Stimulated activated CD8-positive, alpha-beta memory T cell treated with anti-CD3 and anti-CD28 coated beads, Interleukin-7, amount 100 ng/mL, for 1 hour (primary cell): ENCODE measurements around the gene CCNY.

Experiments
- DNase-seq, 2 donors: peaks; one replicate each; pipeline ENCODE4 v3.0.0-alpha.2; 2020; ENCODE audit warnings: low read depth in 2 of 2

Gene CCNY

GRCh38 chr10:35579726-35580422 lies 243.6 kb downstream of the CCNY start:
- no peak for DNase-seq

GRCh38 chr10:35580423-35580770 lies 244.1 kb downstream of the CCNY start:
- DNase-seq = no peak

- DNase-seq = no peak
Observed at GRCh38 chr10:35581655-35582054, 245.3 kb downstream of the CCNY start.

GRCh38 chr10:35584946-35585345 lies 248.6 kb downstream of the CCNY start:
- no peak for DNase-seq

- DNase-seq = no peak
Observed at GRCh38 chr10:35585356-35585755, 249.0 kb downstream of the CCNY start.

- no peak for DNase-seq
Observed at GRCh38 chr10:35585903-35586535, 249.7 kb downstream of the CCNY start.

- DNase-seq = no peak
Observed at GRCh38 chr10:35588836-35589235, 252.5 kb downstream of the CCNY start.

GRCh38 chr10:35592441-35592840 lies 256.1 kb downstream of the CCNY start:
- DNase-seq = no peak

GRCh38 chr10:35594115-35595079 lies 258.1 kb downstream of the CCNY start:
- no peak for DNase-seq

- no peak for DNase-seq
Observed at GRCh38 chr10:35595106-35595505, 258.8 kb downstream of the CCNY start.

GRCh38 chr10:35598379-35598778 lies 262.1 kb downstream of the CCNY start:
- no peak for DNase-seq

GRCh38 chr10:35600193-35600592 lies 263.9 kb downstream of the CCNY start:
- no peak for DNase-seq

- DNase-seq = no peak
Observed at GRCh38 chr10:35605191-35605590, 268.9 kb downstream of the CCNY start, which contains the start of gene GJD4. Gene GJD4, plus strand, starts transcription at chr10:35605341. Its CDS starts 227 bp downstream, at chr10:35605568.

- no peak for DNase-seq
Observed at GRCh38 chr10:35606430-35606829, 270.1 kb downstream of the CCNY start.

- no peak for DNase-seq
Observed at GRCh38 chr10:35607475-35608327, 271.4 kb downstream of the CCNY start.

- DNase-seq = no peak
Observed at GRCh38 chr10:35608328-35608672, 272.0 kb downstream of the CCNY start.

- DNase-seq = no peak
Observed at GRCh38 chr10:35611750-35612149, 275.4 kb downstream of the CCNY start.

- no peak for DNase-seq
Observed at GRCh38 chr10:35612385-35613106, 276.2 kb downstream of the CCNY start.

- DNase-seq = no peak
Observed at GRCh38 chr10:35613107-35613440, 276.8 kb downstream of the CCNY start.

GRCh38 chr10:35613597-35614226 lies 277.4 kb downstream of the CCNY start:
- no peak for DNase-seq

- no peak for DNase-seq
Observed at GRCh38 chr10:35614312-35614711, 278.0 kb downstream of the CCNY start.
